RWPE2 (cell line): ENCODE results near the gene JAZF1.
"Not testable (repeated sequence)": the region's sequence is repeated elsewhere in the genome, so short reads cannot be mapped to it uniquely, and the experiment has no call there.

Source experiments
- ATAC-seq: fragments of 200-7000 bp; cut with Tn5 transposase; 3 replicates; pipeline ENCODE4 v1.9.1; 2021; ENCODE audit warnings: low read depth
- DNase-seq: peaks from one replicate; pipeline ENCODE4 v3.0.0-alpha.2; 2020; ENCODE audit warnings: low spot score
- H3K27ac ChIP-seq: fragments of 450-650 bp; 2 replicates; pipeline ENCODE4 v1.5.1; 2017; ENCODE audit warnings: mild to moderate bottlenecking; ENCODE audit not compliant: poor library complexity, severe bottlenecking
- H3K27me3 ChIP-seq: fragments of 250-450 bp; sonication (Bioruptor Pico); 2 replicates; pipeline ENCODE4 v1.5.1; 2021; ENCODE audit warnings: mild to moderate bottlenecking, moderate library complexity; ENCODE audit not compliant: insufficient read depth, poor library complexity, severe bottlenecking
- H3K36me3 ChIP-seq: fragments of 250-450 bp; sonication (Bioruptor Pico); 2 replicates; pipeline ENCODE4 v1.5.1; 2020; ENCODE audit warnings: low read depth, mild to moderate bottlenecking, moderate library complexity
- H3K4me1 ChIP-seq: fragments of 250-450 bp; sonication (Bioruptor Pico); 2 replicates; pipeline ENCODE4 v1.5.1; 2021; ENCODE audit warnings: mild to moderate bottlenecking, moderate library complexity; ENCODE audit not compliant: insufficient read depth, poor library complexity, severe bottlenecking
- H3K4me3 ChIP-seq: fragments of 250-450 bp; sonication (Bioruptor Pico); 2 replicates; pipeline ENCODE4 v1.5.1; 2021; ENCODE audit warnings: mild to moderate bottlenecking, moderate library complexity; ENCODE audit not compliant: severe bottlenecking
- H3K9me3 ChIP-seq: fragments of 250-450 bp; sonication (Bioruptor Pico); 2 replicates; pipeline ENCODE4 v1.5.1; 2021; ENCODE audit warnings: mild to moderate bottlenecking, moderate library complexity; ENCODE audit not compliant: severe bottlenecking
- CTCF ChIP-seq: fragments of 450-650 bp; IDR thresholded peaks from one replicate; pipeline ENCODE4 v1.5.1; 2017; ENCODE audit warnings: mild to moderate bottlenecking, moderate library complexity; ENCODE audit not compliant: poor library complexity, severe bottlenecking

Gene JAZF1

DNA sequence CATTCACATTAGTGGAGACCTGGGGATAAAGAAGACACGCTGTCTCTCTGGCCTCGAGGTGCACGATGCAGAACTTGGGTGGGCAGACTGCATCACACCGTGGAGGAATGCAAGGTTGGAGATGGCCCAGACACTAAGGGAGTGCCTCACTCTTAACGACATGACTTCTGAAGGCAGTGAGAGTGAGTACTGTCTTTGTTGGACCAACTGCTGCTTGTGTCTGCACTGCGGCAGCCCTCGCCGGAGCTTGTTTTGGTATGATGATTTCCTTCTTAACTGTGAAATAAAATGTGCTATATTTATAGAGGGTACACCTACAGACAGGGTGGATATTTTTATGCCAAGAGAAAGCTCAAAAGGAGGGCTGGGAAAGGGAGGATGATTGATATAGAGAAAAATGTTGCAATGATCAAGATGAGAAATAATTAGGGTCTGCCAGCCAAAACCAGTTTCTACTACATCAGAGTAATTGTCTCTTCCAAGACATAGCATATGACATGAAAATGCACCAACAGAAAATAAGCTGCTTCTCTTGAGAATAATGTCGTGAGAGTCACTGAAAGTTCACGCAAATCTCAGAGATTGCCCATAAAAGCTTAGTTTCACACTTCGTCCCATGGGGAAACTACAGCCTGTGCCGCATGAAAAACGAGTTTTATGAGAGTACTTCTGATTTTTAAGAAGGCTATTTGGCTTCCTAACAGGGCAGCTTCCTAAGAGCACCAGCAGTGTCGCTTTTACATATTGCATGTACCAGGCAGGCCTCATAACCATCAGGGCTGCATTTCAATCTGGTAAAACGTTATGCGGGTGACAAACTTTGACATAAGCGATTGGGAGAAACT, 313.5 kb downstream of the JAZF1 start:
- Histone ChIP-seq H3K27ac (no peak overlapping the region), H3K27me3 (no peaks in the 10 kb centered on the region), H3K4me3 (no peak overlapping the region), H3K36me3 (no peaks in the 10 kb centered on the region), H3K9me3 (no peaks in the 10 kb centered on the region), H3K4me1 (no peaks in the 10 kb centered on the region)
- TF ChIP-seq CTCF: no peak
- ATAC-seq: no peak
- no peak for DNase-seq

GRCh38 chr7:27866256-27866655, 314.3 kb downstream of the JAZF1 start:
- Histone ChIP-seq H3K4me1 (no peaks in the 10 kb centered on the region), H3K27me3 (no peaks in the 10 kb centered on the region), H3K4me3 (no peak overlapping the region), H3K9me3 (no peaks in the 10 kb centered on the region), H3K36me3 (no peaks in the 10 kb centered on the region), H3K27ac (no peak overlapping the region)
- ATAC-seq (no peak), DNase-seq (no peak)
- no peak for TF ChIP-seq CTCF

GRCh38 chr7:27863880-27864279, 316.7 kb downstream of the JAZF1 start:
- Histone ChIP-seq H3K4me3 (no peak overlapping the region), H3K27me3 (no peaks in the 10 kb centered on the region), H3K27ac (no peak overlapping the region), H3K36me3 (no peaks in the 10 kb centered on the region), H3K4me1 (no peaks in the 10 kb centered on the region), H3K9me3 (no peaks in the 10 kb centered on the region)
- no peak for TF ChIP-seq CTCF
- DNase-seq (no peak), ATAC-seq (no peak)

DNA sequence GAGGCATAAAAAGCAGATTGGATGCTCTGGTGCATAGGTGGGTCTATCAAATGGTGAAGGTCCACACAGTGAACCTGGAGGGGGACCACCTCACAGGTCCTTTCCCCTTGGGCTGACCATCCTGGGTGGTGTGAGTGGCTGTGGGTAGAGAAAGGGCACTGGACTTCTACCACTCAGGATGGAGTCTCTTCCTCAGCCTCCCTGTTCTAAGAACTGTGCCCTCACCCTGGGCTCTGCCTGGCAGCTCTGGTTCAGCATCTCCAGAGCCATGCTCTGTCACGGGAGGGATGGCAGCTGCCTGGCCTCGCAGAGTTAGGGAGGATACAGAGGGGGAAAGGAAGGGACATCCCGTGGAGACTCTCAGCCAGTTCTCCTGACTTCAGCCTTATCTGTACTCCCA, 318.8 kb downstream of the JAZF1 start:
- Histone ChIP-seq H3K27me3 (no peaks in the 10 kb centered on the region), H3K4me3 (no peak overlapping the region), H3K36me3 (no peaks in the 10 kb centered on the region), H3K27ac (no peak overlapping the region), H3K4me1 (no peaks in the 10 kb centered on the region), H3K9me3 (no peaks in the 10 kb centered on the region)
- no peak for ATAC-seq
- DNase-seq: no peak
- TF ChIP-seq CTCF: no peak

DNA sequence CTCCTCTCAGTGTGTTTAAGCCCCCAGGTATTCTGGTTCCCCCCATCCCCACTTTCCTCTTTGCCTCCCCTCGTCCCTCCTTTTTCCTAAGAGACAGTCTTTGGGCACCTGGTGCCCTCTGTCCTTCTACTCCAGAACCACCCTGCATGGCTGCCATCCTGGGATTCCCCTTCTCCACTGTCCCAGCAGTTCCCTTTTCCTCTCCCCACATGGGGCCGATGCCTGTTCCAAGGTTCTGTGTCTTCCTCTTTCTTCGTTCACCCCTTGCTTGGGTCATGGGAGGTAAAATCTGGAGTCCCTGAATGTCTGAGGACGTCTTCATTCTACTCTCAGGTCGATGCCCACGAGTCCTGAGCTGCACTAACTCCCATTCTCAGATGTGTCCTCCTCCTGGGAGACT, 319.8 kb downstream of the JAZF1 start:
- Histone ChIP-seq H3K9me3 (no peaks in the 10 kb centered on the region), H3K27me3 (no peaks in the 10 kb centered on the region)
- ATAC-seq: no peak

GRCh38 chr7:27856703-27857485, 323.7 kb downstream of the JAZF1 start:
- not testable (repeated sequence) for ATAC-seq, H3K4me1 ChIP-seq, DNase-seq

More for the DNA sequence above, 319.8 kb downstream of the JAZF1 start:
- Histone ChIP-seq H3K4me3 (no peak overlapping the region), H3K36me3 (no peaks in the 10 kb centered on the region), H3K4me1 (no peaks in the 10 kb centered on the region), H3K27ac (no peak overlapping the region)
- no peak for DNase-seq
- TF ChIP-seq CTCF: no peak

More at GRCh38 chr7:27856703-27857485, 323.7 kb downstream of the JAZF1 start:
- H3K36me3 ChIP-seq, H3K27ac ChIP-seq, H3K9me3 ChIP-seq, H3K4me3 ChIP-seq, H3K27me3 ChIP-seq: not testable (repeated sequence)
